CD4-positive, alpha-beta T cell treated with Interferon gamma for 1 hour (primary cell): ENCODE results near the gene MRPS31.
"Not testable (repeated sequence)": the region's sequence is repeated elsewhere in the genome, so short reads cannot be mapped to it uniquely, and the experiment has no call there.

ENCODE experiments used
- DNase-seq: peaks from one replicate; pipeline ENCODE4 v3.0.0-alpha.2; 2020

MRPS31 gene

DNA sequence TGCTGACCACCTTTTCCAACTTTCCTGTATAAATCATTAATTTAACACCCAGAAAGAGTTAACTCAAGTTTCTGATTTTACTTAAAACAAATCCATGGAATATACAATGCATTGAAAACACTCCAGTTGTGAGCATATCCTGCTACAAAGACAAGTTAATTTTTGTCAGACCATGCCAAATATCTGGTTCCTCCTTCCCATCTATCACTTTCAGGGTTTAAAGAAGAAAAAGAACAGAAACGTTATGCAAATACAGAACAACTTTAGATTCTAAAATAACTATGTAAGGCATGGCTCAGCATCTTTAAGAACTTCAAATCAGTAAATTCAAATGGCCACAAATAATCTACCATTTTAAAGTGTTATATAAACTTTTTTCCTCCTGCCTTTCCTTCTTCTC lies 14.9 kb downstream of the MRPS31 start:
- DNase-seq, result no peak

DNA sequence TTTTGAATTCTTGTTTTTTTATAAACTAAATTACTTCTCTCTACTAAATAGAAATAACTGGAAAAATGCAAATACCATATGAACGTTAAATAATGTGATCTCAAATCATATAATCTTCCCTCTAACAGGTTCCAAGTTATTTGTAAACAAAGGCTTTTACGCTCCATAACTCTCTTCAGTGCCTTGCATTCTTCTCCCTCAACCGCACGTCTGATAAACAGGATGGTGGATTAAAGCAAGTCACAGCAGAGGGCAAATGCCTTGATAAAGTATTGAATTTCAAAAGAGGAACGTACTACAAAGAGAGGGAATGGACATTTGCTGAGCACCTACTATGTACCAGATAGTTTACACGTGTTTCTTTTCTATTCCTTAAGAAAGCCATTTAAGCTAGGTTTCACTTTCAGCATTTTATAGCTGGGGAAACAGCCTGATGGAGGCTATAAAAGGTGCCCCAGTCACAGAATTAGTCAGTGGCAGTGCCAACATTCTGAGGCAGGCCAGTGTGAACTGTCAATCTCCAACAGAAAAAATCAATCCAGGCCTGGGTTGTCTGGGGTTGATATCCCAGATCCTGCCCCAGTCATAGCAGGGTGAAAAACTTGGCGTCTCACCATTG lies 15.8 kb downstream of the MRPS31 start:
- DNase-seq, result no peak

DNA sequence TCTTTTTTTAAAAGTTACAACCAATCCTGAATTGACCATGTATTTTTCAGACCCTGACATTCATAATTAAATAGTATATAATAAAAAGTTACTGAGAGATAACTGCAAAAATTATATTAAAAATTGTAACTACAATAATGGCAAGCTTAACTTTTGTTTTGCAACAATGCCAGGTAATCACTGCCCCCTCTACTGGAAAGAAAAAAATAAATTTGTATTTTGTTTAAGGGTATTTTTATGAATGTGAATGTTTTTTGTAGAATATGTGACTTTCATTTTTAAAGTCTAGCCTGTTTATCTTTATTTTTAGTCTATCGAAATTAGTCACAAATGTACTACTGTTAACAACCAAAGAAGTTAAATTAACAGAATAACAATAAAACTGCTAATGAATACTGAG lies 21.7 kb downstream of the MRPS31 start:
- no peak for DNase-seq

DNA sequence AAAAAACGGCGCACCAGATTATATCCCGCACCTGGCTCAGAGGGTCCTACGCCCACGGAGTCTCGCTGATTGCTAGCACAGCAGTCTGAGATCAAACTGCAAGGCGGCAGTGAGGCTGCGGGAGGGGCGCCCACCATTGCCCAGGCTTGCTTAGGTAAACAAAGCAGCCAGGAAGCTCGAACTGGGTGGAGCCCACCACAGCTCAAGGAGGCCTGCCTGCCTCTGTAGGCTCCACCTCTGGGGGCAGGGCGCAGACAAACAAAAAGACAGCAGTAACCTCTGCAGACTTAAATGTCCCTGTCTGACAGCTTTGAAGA lies 35.8 kb downstream of the MRPS31 start:
- DNase-seq, result peak; percentile 5

DNA sequence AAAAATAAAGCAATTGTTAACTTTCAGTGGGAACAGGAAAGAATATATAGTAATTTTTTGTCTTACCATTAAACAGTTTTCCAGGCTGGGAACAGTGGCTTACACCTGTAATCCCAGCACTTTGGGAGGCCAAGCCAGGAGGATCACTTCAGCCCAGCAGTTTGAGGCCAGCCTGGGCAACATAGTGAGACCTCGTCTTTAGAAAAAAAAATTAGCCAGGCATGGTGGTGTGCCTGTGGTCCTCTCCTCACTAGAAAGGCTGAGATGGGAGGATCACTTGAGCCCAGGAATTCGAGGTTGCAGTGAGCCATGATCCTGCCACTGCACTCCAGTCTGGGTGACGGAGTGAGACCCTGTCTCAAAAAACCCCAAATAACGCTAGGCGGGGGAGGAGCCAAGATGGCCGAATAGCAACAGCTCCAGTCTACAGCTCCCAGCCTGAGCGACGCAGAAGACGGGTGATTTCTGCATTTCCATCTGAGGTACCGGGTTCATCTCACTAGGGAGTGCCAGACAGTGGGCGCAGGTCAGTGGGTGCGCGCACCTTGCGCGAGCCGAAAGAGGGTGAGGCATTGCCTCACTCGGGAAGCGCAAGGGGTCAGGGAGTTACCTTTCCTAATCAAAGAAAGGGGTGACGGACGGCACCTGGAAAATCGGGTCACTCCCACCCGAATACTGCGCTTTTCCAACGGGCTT lies 36.3 kb downstream of the MRPS31 start:
- DNase-seq, result not testable (repeated sequence)

DNA sequence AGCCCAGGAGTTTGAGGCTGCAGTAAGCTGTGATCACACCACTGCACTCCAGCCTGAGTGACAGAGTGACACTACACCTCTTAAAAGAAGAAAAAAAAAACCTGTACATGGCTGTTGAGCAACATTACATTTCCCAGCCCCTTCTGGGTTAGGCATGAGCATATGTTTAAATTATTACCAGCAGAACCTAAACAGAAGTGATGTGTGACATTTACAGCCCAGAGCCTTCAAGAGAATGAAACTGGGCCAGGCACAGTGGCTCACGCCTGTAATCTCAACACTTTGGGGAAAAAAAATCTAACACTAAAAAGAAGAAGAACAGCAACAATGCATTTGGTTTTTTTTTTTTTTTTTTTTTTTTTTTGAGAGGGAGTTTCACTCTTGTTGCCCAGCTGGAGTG lies 38.3 kb downstream of the MRPS31 start:
- DNase-seq, result no peak

DNA sequence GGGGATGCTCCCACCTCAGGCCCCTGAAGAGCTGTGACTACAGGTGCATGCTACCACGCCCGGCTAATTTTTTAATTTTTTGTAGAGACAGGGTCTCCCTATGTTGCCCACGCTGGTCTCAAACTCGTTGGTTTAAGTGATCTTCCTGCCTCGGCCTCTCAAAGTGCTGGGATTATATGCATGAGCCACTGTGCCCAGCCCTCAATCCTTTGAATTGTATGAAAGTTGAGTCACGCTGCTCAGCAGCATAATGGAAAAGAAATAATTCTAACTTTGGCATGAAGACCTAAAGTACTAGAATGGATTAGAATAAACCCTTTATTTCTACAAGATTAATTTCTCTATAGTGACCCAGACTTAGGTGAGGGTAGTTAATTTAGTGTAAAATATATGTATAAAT lies 42.4 kb downstream of the MRPS31 start:
- DNase-seq, result no peak

DNA sequence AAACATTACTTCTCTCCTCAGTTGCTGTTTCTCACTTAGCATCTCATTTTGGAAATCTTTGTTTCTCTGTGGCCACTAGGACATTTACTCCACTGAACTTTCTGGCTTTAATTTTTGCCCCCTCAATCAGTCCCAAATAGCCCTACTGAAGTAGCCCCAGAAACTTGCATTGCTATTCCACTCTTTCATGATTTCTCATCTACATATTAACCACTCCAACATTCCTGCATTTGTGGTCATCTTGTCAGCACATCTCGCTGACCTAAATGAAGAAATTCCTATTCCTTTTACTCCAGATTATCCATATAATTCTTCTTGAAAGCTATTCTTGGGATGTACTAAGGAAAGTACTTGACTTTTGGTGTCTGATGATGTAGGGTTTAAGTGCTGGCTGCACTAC lies 56.6 kb downstream of the MRPS31 start:
- DNase-seq, result not testable (repeated sequence)

DNA sequence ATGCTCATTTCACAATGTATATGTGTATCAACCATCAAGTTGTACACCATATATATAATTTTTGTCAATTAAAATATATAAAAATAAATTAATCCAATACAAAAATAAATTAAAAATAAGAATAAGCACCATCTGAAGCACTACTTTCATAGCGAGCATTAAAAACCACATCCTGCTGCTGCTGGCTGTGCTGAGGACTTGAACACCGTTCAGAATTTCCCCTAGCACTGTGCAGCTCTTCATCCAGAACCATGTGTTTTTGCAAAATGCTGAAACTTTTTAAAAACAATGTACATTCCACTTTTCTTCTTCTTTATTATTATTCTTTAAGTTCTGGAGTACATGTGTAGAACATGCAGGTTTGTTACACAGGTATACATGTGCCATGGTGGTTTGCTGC lies 64.6 kb downstream of the MRPS31 start:
- no peak for DNase-seq

DNA sequence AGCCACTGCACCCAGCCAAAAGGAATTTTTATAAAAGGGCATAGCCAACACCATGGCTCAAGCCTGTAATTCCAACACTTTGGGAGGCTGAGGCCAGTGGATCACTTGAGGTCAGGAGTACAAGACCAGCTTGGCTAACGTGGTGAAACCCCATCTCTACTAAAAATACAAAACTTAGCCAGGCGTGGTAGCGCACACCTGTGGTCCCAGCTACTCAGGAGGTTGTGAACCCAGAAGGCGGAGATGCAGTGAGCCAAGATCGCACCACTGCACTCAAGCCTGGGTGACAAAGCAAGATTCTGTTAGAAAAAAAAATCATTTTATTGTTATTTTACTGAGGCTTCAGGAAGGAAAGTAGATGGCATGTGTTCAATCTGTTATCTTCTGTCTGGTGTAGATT lies 73.3 kb downstream of the MRPS31 start:
- DNase-seq, result no peak

DNA sequence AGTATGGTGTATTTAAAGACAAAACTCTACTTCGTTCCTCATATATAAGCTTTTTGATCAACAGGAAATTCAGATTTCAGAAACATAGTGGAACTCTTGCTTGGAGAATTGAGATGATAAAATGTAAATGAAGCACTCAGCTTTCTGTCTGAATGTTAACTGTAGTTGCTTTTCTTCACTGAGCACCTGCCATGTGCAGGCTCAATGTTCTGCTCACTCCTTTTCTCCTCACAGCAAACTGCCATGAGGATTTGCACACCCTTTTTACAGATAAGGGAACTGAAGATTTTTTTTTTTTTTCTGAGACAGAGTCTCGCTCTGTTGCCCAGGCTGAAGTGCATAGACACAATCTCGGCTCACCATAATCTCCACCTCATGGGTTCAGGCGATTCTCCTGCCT lies 76.6 kb downstream of the MRPS31 start:
- DNase-seq, result no peak

DNA sequence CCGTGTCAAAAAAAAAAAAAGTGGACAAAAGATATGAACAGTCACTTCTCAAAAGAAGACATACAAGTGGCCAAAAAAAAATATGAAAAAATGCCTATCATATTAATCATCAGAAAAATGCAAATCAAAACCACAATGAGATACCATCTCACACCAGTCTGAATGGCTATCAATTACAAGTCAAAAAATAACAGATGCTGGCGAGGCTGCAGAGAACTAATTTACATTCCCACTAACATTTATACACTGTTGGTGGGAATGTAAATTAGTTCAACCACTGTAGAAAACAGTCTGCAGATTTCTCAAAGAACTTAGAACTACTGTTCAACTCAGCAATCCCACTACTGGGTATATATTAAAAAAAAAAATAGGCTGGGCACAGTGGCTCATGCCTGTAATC lies 78.0 kb downstream of the MRPS31 start:
- no peak for DNase-seq

DNA sequence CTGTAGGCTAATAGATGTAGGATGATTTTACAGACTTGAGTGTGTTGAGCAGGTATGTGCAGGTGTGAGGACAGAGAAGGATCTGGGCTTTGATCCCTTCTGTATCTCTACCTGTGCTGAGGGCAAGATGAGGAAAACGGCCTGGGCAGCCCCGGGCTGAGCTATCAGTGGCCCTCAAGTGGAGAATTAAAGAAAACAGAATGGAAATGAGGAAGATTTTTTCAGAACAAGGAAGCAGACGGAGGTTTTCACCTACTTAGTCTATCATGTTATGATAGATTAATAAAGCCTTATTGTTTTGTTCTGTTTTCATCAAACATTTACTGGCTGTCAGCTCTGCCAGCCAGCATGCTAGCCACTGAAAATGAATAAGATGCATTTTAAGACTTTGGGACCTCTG lies 82.2 kb downstream of the MRPS31 start:
- no peak for DNase-seq

DNA sequence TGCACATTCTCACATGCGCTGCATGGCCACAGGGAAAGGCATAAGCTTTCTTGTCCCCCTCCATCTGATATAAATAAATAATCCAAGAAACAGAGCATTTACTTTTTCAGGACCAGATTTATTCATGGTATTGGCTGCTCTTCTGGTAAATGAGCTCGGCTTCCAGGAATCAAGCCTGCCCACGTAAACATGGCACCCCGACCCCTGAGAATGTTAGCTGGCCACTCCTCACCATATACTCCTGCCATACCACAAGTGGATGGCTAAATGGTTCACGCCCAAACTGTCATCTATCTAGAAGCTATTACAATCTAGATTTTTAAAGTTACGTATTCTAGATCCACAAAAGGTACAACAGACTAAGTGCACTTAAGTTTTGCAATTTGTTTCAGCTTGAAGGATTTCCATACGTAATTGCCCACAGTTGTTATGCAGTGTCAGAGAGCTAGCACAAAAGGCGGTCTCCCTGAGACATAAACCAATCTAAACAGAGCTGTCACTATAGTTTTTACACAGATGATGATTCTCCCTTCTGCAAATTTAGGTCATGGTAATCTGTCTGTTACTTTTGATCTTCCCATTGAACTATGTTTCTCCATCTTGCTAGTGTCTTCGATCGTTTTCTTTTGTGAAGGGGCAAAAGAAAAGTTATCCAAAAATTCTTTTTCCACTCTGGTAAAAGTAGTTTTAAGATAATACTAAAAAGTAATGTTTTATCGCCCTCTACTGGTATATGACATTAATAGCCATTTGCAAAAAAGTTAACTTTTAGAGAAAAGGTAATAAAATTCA lies 88.3 kb downstream of the MRPS31 start:
- no peak for DNase-seq

DNA sequence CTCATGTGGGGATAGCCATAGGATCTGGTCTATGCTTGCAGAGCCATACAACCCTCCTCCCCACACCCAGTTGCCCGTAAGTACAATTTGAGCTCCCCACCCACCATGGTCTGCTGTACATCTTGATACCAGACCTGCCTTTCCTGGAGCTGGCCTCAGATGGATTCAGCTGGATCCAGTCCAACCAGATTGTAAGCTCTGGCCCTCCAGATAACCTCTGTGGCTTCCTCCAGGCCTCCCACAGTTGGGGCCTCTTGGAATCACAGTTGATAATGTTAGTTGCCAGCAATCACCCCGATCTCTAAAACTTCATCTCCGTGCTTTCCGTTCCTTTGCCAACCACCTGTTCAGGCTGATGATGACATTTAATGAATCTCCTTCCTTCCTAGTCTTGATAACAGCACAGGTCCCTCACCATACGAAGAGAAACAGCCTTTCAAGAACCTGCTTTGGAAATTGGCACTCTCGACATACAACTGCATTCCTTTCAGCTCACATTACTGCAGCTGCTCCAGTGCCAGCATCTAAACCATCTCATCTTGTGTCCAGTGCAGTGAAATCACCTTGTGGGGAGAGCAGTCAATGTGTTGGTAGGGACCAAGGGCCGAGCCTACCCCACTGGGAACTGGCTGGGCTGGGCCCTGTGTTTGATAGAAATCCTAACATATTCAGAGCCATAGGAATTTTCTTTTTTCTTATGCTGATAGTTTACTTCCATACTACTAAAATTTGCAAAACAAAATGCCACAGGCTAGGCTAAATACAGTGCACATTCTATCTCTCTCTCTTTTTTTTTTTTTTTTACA lies 89.4 kb downstream of the MRPS31 start:
- no peak for DNase-seq

DNA sequence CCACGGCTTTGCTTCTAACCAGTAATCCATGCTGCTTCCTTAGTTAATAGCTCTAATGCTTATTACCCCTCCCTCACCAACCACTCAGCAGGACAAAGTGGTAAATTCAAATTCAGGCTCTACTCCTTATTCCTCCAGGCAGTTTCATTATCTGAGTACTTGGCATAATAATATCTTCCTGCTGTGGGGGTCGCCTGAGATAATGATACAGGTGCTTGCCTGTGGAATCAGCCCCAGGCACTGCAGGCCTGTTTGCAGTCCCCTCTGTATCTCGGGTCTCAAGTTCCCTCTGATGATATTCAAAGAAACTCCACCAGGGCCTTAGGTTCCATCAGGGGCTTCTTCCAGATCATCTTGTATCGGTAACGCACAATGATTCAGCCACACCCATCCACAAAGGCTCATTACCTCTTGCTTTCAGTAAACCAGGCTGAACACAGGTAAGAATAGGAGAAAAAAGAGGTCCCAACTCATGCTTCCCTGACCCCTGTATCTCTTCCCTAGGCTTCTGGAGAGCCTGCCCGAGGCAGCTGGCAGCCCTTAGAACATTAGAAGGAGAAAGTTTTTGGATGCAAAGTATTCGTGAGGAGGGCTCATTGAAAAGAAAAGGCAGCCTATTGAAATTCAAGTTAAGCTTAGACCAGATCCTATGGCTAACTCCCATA lies 90.2 kb downstream of the MRPS31 start:
- DNase-seq, result no peak

DNA sequence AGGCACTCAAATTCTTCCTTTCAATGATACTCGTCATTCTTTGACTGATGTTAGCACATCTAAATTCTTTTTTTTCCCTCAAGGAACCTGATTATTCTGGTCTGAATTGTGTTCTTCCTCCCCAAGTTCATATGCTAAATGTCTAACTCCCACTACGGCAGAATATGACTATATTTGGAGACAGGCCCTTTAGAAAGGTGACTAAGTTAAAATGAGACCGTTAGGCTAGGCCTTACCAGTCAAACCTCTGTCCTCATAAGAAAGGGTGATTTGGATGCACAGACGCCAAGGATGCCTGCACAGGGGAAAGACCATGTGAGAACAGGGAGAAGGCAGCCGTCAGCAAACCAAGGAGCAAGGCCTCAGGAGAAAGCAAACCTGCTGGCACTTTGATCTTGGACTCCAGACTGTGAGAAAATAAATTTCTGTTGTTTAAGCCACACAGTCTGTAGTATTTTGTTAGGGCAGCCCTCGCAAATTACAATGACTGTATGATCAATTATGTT lies 91.5 kb downstream of the MRPS31 start:
- no peak for DNase-seq
